K562 (cell line): ENCODE measurements around the gene ZNF362. TPM values are rescaled to one million over a fixed set of nuclear protein-coding genes. Genes with fewer than 3 reads are reported as not detected.

Source experiments
- CHCHD3 ChIP-seq: fragments of 250-450 bp; sonication (Bioruptor Pico); IDR thresholded peaks from 2 replicates; pipeline ENCODE4 v2.1.2; 2022; ENCODE audit warnings: mild to moderate bottlenecking
- ESRRB ChIP-seq: fragments of 250-450 bp; sonication (Bioruptor Pico); IDR thresholded peaks from 2 replicates; pipeline ENCODE4 v1.5.0; 2020; ENCODE audit warnings: mild to moderate bottlenecking, moderate library complexity, borderline replicate concordance
- ETV5 ChIP-seq: sonication (generic); formaldehyde crosslinking; IDR thresholded peaks from 2 replicates; pipeline ENCODE4 v1.4.0; 2020; ENCODE audit warnings: low read depth, mild to moderate bottlenecking, missing genetic modification reagents
- HMG20A ChIP-seq: fragments of 450-650 bp; formaldehyde crosslinking; conservative IDR thresholded peaks from 2 replicates; pipeline ENCODE4 v1.4.0; 2020; ENCODE audit warnings: mild to moderate bottlenecking, mixed read lengths
- JUND ChIP-seq, 2 experiments: IDR thresholded peaks; 2 replicates in 1 of 2; 3 replicates in 1 of 2; pipeline ENCODE4 v1.6.1; 2011; ENCODE audit warnings: borderline replicate concordance in 2 of 2, low read depth in 2 of 2, low read length in 2 of 2, improper control_type of control experiment in 1 of 2, missing biosample characterization in 1 of 2, missing genetic modification characterization in 1 of 2, missing genetic modification reagents in 1 of 2
- NCOR1 ChIP-seq: fragments of 450-650 bp; IDR thresholded peaks from 2 replicates; pipeline ENCODE4 v1.6.1; 2016; ENCODE audit warnings: mild to moderate bottlenecking, moderate library complexity
- TCFL5 ChIP-seq: fragments of 250-450 bp; sonication (Bioruptor Pico); conservative IDR thresholded peaks from 2 replicates; pipeline ENCODE4 v1.6.1; 2021; ENCODE audit warnings: mild to moderate bottlenecking, moderate library complexity, matching md5 sums
- ZNF384 ChIP-seq: IDR thresholded peaks from 2 replicates; pipeline ENCODE4 v1.6.1; 2012; ENCODE audit warnings: low read depth, low read length, improper control_type of control experiment
- ZNF41 ChIP-seq: fragments of 250-450 bp; sonication (Bioruptor Pico); conservative IDR thresholded peaks from 2 replicates; pipeline ENCODE4 v1.4.0; 2020; ENCODE audit warnings: mild to moderate bottlenecking
- ZNF431 ChIP-seq: sonication (generic); formaldehyde crosslinking; IDR thresholded peaks from 2 replicates; pipeline ENCODE4 v1.8.0; 2022; ENCODE audit warnings: mild to moderate bottlenecking, missing genetic modification reagents
- polyA plus RNA-seq, 8 experiments: library from polyadenylated mRNA; depleted of rRNA in 4 of 8; stranded (reverse) in 5 of 8; unstranded in 3 of 8; fragments of >200 nt; fragmentation: Nextera tagmentation in 2 of 8; fragmentation: Illumina TruSeq in 1 of 8; extraction: Ambion mirVana in 2 of 8; extraction: Trizol in 1 of 8; gene quantifications; 2 replicates each; pipeline versions ENCODE4 v1.2.1 to v1.2.3, GENCODE V29; 2011 to 2014; ENCODE audit warnings: inconsistent platforms in 1 of 8, missing spikeins in 1 of 8
- total RNA-seq, 7 experiments: library from RNA; depleted of rRNA in 6 of 7; stranded (reverse); fragments of >200 nt in 6 of 7; fragmentation: Illumina TruSeq in 2 of 7; extraction: Trizol in 2 of 7; gene quantifications; 2 replicates each; pipeline versions ENCODE4 v1.2.1 to v1.2.3, GENCODE V29; 2011 to 2021; ENCODE audit warnings: low replicate concordance in 1 of 7
- TF ChIP-seq, protein P1 (sequence below): fragments of 450-650 bp; IDR thresholded peaks from 2 replicates; pipeline ENCODE4 v1.6.1; 2014; ENCODE audit warnings: low read depth, mild to moderate bottlenecking, moderate library complexity, borderline replicate concordance
- TF ChIP-seq, protein P2 (sequence below): fragments of 250-450 bp; sonication (Bioruptor Pico); IDR thresholded peaks from 2 replicates; pipeline ENCODE4 v1.8.0; 2022; ENCODE audit warnings: moderate library complexity, mild to moderate bottlenecking, inconsistent platforms
- TF ChIP-seq, protein P3 (sequence below): fragments of 450-650 bp; formaldehyde crosslinking; IDR thresholded peaks from 2 replicates; pipeline ENCODE4 v1.4.0; 2020; ENCODE audit warnings: mild to moderate bottlenecking, moderate library complexity
- TF ChIP-seq, protein P4 (sequence below): sonication (generic); formaldehyde crosslinking; IDR thresholded peaks from 2 replicates; pipeline ENCODE4 v1.8.0; 2023; ENCODE audit warnings: mild to moderate bottlenecking, missing genetic modification reagents
- TF ChIP-seq, protein P5 (sequence below): sonication (generic); formaldehyde crosslinking; IDR thresholded peaks from 2 replicates; pipeline ENCODE4 v1.8.0; 2023; ENCODE audit warnings: missing genetic modification reagents, mild to moderate bottlenecking, borderline replicate concordance

Gene ZNF362
- total and polyA plus RNA-seq, 9 of the 15 experiments (the other 6 are each of a cell fraction or from before 2014, with no cell fraction given) = 0.01 to 1.1 (median 0.35) TPM; not detected in 1

DNA sequence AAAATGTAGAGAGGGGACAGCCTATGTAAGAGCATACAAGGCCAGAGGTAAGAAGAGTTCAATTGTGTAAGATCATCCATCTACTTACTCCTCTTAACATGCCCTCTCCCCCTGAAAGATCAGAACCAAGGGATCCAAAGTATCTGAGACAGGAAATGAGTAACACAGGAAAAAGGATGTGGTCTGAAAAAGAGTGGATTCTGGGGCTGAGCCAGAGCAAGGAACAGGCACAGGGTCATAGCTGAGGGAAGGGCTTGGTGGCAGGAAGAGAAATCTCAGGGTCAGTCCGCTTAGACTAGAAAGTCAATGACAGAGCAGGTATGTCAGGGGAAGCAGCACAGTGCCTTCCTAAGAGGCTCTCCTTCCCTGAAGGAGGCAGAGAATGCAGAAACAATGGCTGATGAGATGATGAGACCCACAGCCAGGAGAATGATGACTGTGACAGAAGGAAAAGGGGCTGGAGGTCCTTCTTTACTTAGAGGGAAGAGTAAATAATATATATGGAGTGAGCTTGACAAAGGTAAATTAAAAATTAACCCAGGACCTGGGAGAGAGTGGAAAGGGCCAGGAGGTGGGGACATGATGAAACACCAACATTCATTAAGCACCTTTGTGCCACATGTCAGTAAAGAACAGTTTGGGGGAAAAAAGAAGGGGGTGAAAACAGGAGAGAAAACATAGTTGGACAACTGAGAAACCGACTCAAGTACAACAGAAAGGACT, 90.8 kb downstream of the ZNF362 start (continued):
- TF ChIP-seq, protein P1, sequence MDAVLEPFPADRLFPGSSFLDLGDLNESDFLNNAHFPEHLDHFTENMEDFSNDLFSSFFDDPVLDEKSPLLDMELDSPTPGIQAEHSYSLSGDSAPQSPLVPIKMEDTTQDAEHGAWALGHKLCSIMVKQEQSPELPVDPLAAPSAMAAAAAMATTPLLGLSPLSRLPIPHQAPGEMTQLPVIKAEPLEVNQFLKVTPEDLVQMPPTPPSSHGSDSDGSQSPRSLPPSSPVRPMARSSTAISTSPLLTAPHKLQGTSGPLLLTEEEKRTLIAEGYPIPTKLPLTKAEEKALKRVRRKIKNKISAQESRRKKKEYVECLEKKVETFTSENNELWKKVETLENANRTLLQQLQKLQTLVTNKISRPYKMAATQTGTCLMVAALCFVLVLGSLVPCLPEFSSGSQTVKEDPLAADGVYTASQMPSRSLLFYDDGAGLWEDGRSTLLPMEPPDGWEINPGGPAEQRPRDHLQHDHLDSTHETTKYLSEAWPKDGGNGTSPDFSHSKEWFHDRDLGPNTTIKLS = no peak
- no peak for TF ChIP-seq ESRRB (CRISPR knock-in tag)
- TF ChIP-seq HMG20A = no peak
- TF ChIP-seq ZNF41 (CRISPR knock-in tag) = no peak
- no peak for TF ChIP-seq CHCHD3
- TF ChIP-seq, protein P2, sequence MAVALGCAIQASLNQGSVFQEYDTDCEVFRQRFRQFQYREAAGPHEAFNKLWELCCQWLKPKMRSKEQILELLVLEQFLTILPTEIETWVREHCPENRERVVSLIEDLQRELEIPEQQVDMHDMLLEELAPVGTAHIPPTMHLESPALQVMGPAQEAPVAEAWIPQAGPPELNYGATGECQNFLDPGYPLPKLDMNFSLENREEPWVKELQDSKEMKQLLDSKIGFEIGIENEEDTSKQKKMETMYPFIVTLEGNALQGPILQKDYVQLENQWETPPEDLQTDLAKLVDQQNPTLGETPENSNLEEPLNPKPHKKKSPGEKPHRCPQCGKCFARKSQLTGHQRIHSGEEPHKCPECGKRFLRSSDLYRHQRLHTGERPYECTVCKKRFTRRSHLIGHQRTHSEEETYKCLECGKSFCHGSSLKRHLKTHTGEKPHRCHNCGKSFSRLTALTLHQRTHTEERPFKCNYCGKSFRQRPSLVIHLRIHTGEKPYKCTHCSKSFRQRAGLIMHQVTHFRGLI (CRISPR knock-in tag) = no peak
- TF ChIP-seq, protein P3, sequence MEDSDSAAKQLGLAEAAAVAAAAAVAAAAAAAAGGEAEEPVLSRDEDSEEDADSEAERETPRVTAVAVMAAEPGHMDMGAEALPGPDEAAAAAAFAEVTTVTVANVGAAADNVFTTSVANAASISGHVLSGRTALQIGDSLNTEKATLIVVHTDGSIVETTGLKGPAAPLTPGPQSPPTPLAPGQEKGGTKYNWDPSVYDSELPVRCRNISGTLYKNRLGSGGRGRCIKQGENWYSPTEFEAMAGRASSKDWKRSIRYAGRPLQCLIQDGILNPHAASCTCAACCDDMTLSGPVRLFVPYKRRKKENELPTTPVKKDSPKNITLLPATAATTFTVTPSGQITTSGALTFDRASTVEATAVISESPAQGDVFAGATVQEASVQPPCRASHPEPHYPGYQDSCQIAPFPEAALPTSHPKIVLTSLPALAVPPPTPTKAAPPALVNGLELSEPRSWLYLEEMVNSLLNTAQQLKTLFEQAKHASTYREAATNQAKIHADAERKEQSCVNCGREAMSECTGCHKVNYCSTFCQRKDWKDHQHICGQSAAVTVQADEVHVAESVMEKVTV = no peak
- peak; percentile 42; the same call in 1 of the 2 replicates for TF ChIP-seq JUND (IDR thresholded peaks at IDR 0.05; ENCODE audit: borderline replicate concordance, low read depth, low read length)
- TF ChIP-seq JUND (tag; IDR thresholded peaks at IDR 0.05; ENCODE audit: borderline replicate concordance, low read depth, low read length) = no peak
- TF ChIP-seq, protein P4, sequence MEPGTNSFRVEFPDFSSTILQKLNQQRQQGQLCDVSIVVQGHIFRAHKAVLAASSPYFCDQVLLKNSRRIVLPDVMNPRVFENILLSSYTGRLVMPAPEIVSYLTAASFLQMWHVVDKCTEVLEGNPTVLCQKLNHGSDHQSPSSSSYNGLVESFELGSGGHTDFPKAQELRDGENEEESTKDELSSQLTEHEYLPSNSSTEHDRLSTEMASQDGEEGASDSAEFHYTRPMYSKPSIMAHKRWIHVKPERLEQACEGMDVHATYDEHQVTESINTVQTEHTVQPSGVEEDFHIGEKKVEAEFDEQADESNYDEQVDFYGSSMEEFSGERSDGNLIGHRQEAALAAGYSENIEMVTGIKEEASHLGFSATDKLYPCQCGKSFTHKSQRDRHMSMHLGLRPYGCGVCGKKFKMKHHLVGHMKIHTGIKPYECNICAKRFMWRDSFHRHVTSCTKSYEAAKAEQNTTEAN = no peak
- TF ChIP-seq ETV5 = peak; percentile 91
- TF ChIP-seq TCFL5 (CRISPR knock-in tag) = no peak
- no peak for TF ChIP-seq ZNF384
- no peak for TF ChIP-seq ZNF431 (CRISPR knock-in tag)
- TF ChIP-seq, protein P5, sequence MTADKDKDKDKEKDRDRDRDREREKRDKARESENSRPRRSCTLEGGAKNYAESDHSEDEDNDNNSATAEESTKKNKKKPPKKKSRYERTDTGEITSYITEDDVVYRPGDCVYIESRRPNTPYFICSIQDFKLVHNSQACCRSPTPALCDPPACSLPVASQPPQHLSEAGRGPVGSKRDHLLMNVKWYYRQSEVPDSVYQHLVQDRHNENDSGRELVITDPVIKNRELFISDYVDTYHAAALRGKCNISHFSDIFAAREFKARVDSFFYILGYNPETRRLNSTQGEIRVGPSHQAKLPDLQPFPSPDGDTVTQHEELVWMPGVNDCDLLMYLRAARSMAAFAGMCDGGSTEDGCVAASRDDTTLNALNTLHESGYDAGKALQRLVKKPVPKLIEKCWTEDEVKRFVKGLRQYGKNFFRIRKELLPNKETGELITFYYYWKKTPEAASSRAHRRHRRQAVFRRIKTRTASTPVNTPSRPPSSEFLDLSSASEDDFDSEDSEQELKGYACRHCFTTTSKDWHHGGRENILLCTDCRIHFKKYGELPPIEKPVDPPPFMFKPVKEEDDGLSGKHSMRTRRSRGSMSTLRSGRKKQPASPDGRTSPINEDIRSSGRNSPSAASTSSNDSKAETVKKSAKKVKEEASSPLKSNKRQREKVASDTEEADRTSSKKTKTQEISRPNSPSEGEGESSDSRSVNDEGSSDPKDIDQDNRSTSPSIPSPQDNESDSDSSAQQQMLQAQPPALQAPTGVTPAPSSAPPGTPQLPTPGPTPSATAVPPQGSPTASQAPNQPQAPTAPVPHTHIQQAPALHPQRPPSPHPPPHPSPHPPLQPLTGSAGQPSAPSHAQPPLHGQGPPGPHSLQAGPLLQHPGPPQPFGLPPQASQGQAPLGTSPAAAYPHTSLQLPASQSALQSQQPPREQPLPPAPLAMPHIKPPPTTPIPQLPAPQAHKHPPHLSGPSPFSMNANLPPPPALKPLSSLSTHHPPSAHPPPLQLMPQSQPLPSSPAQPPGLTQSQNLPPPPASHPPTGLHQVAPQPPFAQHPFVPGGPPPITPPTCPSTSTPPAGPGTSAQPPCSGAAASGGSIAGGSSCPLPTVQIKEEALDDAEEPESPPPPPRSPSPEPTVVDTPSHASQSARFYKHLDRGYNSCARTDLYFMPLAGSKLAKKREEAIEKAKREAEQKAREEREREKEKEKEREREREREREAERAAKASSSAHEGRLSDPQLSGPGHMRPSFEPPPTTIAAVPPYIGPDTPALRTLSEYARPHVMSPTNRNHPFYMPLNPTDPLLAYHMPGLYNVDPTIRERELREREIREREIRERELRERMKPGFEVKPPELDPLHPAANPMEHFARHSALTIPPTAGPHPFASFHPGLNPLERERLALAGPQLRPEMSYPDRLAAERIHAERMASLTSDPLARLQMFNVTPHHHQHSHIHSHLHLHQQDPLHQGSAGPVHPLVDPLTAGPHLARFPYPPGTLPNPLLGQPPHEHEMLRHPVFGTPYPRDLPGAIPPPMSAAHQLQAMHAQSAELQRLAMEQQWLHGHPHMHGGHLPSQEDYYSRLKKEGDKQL (CRISPR knock-in tag) = no peak
- TF ChIP-seq NCOR1 = no peak
